DND-41 (cell line): ENCODE results near the gene ARHGEF4.

Source experiments
- EZH2 ChIP-seq: IDR thresholded peaks from 3 replicates; pipeline ENCODE4 v1.6.1; 2012; ENCODE audit warnings: borderline replicate concordance, low read depth, mild to moderate bottlenecking, moderate library complexity, low read length, inconsistent platforms; ENCODE audit not compliant: severe bottlenecking
- TF ChIP-seq, protein P1 (sequence below): IDR thresholded peaks from 2 replicates; pipeline ENCODE4 v1.5.1; 2012; ENCODE audit warnings: borderline replicate concordance, low read length, moderate library complexity, mild to moderate bottlenecking; ENCODE audit not compliant: poor library complexity, severe bottlenecking; ENCODE audit errors: extremely low read depth

DNA sequence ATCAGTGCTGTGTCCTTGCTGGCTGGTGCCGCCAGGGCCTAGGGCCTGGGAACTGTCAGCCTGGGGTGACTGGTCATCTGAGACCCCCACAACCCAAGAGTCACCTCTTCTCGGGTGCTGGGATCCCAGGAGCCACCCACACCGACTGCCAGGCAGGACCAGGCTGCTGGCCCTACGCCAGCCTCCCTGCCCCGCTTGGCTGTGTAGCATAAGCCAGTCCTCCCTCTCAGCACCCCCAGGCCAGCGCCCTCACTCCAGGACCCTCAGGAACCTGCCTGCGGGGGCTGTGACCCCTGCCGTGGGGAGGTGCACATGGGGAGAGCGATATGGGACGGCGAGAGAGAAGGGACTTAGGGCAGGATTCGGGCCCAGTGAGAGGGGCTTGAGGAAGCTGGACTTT, 9.5 kb downstream of the ARHGEF4 start:
- TF ChIP-seq, protein P1, sequence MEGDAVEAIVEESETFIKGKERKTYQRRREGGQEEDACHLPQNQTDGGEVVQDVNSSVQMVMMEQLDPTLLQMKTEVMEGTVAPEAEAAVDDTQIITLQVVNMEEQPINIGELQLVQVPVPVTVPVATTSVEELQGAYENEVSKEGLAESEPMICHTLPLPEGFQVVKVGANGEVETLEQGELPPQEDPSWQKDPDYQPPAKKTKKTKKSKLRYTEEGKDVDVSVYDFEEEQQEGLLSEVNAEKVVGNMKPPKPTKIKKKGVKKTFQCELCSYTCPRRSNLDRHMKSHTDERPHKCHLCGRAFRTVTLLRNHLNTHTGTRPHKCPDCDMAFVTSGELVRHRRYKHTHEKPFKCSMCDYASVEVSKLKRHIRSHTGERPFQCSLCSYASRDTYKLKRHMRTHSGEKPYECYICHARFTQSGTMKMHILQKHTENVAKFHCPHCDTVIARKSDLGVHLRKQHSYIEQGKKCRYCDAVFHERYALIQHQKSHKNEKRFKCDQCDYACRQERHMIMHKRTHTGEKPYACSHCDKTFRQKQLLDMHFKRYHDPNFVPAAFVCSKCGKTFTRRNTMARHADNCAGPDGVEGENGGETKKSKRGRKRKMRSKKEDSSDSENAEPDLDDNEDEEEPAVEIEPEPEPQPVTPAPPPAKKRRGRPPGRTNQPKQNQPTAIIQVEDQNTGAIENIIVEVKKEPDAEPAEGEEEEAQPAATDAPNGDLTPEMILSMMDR: no peak
- TF ChIP-seq EZH2: no peak
